Endothelial cell of umbilical vein (primary cell): ENCODE results near the gene PRR16. TPM values are rescaled to one million over a fixed set of nuclear protein-coding genes. Genes with fewer than 3 reads are reported as not detected.

Experiments used
- BruUV-seq: library from RNA; stranded (reverse); fragments of 400-500 nt; replicated peaks from 2 replicates; lab custom pipeline; 2021; lab: Mats Ljungman, UMichigan
- CTCF ChIA-PET: fragments of 300-600, 350-600 bp; sonication (Branson Sonifier 250); formaldehyde crosslinking; loops from one replicate; lab custom pipeline; 2021; ENCODE audit warnings: antibody characterized with exemption, inconsistent platforms; lab: Charles Lee
- POLR2A ChIA-PET: fragments of 300-600, 350-600 bp; sonication (Branson Sonifier 250); formaldehyde crosslinking; loops from one replicate; lab custom pipeline; 2021; ENCODE audit warnings: antibody characterized with exemption, inconsistent platforms; lab: Charles Lee
- DNase-seq: peaks from one replicate; pipeline ENCODE4 v3.0.0-alpha.2; 2011; ENCODE audit warnings: low read depth, low spot score
- FAIRE-seq: peaks from 2 replicates; lab custom pipeline; 2011; peaks lifted over from hg19 to GRCh38; lab: Jason Lieb, UNC
- H2AFZ ChIP-seq: 2 replicates; pipeline ENCODE4 v1.6.0; 2012; ENCODE audit warnings: low read depth, low read length, control low read depth, inconsistent platforms
- H3K27ac ChIP-seq: 2 replicates; pipeline ENCODE4 v1.5.1; 2011; ENCODE audit warnings: low read depth, mild to moderate bottlenecking, control low read depth, low read length, moderate library complexity; ENCODE audit not compliant: insufficient read depth
- H3K27me3 ChIP-seq, 2 experiments: 2 replicates each; pipeline versions ENCODE4 v1.6.0 to v1.6.1; 2011; ENCODE audit warnings: low read length in 2 of 2, mixed read lengths in 1 of 2; ENCODE audit not compliant: control insufficient read depth in 2 of 2, insufficient read depth in 2 of 2
- H3K36me3 ChIP-seq, 2 experiments: 2 replicates in 1 of 2; 3 replicates in 1 of 2; pipeline ENCODE4 v1.5.1; 2011; ENCODE audit warnings: low read length in 2 of 2, mild to moderate bottlenecking in 1 of 2, moderate library complexity in 1 of 2; ENCODE audit not compliant: control insufficient read depth in 2 of 2, insufficient read depth in 2 of 2; ENCODE audit errors: extremely low read depth in 1 of 2
- H3K4me1 ChIP-seq: 3 replicates; pipeline ENCODE4 v1.5.1; 2011; ENCODE audit warnings: mild to moderate bottlenecking, low read length; ENCODE audit not compliant: control insufficient read depth, insufficient read depth; ENCODE audit errors: extremely low read depth
- H3K4me2 ChIP-seq: 2 replicates; pipeline ENCODE4 v1.6.1; 2011; ENCODE audit warnings: low read length, control low read depth, mixed read lengths; ENCODE audit not compliant: insufficient read depth
- H3K4me3 ChIP-seq, 3 experiments: fragments of 200-600 bp in 1 of 3; sonication (generic), shearing (Covaris generic) in 1 of 3; replicated peaks in 1 of 3; 2 replicates each; pipeline ENCODE4 v1.5.1; 2011 to 2016; ENCODE audit warnings: control low read depth in 3 of 3, low read length in 3 of 3, mild to moderate bottlenecking in 2 of 3, inconsistent platforms in 1 of 3, low read depth in 1 of 3, moderate library complexity in 1 of 3; ENCODE audit not compliant: insufficient read depth in 1 of 3
- H3K79me2 ChIP-seq: 2 replicates; pipeline ENCODE4 v1.6.0; 2012; ENCODE audit warnings: low read length, inconsistent platforms; ENCODE audit not compliant: control insufficient read depth, insufficient read depth
- H3K9ac ChIP-seq: replicated peaks from 2 replicates; pipeline ENCODE3; 2011; ENCODE audit warnings: low read length, control low read depth; ENCODE audit not compliant: insufficient read depth; ENCODE audit errors: extremely low read depth
- H3K9me1 ChIP-seq: replicated peaks from 3 replicates; pipeline ENCODE4 v1.6.0; 2011; ENCODE audit warnings: mild to moderate bottlenecking, low read length; ENCODE audit not compliant: control insufficient read depth, insufficient read depth; ENCODE audit errors: extremely low read depth
- H3K9me3 ChIP-seq: replicated peaks from 2 replicates; pipeline ENCODE4 v1.5.1; 2012; ENCODE audit warnings: low read length, inconsistent platforms; ENCODE audit not compliant: control insufficient read depth, insufficient read depth
- H4K20me1 ChIP-seq: replicated peaks from 2 replicates; pipeline ENCODE3; 2011; ENCODE audit warnings: mild to moderate bottlenecking, low read length; ENCODE audit not compliant: control insufficient read depth, insufficient read depth; ENCODE audit errors: extremely low read depth
- EZH2 ChIP-seq: IDR thresholded peaks from 2 replicates; pipeline ENCODE4 v1.6.1; 2012; ENCODE audit warnings: borderline replicate concordance, low read depth, mild to moderate bottlenecking, moderate library complexity, low read length, inconsistent platforms; ENCODE audit not compliant: severe bottlenecking
- FOS ChIP-seq: IDR thresholded peaks from 2 replicates; pipeline ENCODE4 v1.6.1; 2011; ENCODE audit warnings: mild to moderate bottlenecking, low read length, moderate library complexity, borderline replicate concordance; ENCODE audit not compliant: insufficient read depth
- GATA2 ChIP-seq: IDR thresholded peaks from 2 replicates; pipeline ENCODE4 v1.7.0; 2011; ENCODE audit warnings: low read depth, mild to moderate bottlenecking, moderate library complexity, mixed read lengths, low read length; ENCODE audit not compliant: insufficient read length, insufficient read depth
- JUN ChIP-seq: IDR thresholded peaks from 2 replicates; pipeline ENCODE4 v1.6.1; 2011; ENCODE audit warnings: borderline replicate concordance, low read depth; ENCODE audit not compliant: insufficient read length, insufficient read depth
- MYC ChIP-seq: IDR thresholded peaks from one replicate; pipeline ENCODE4 v1.6.1; 2011; ENCODE audit warnings: mild to moderate bottlenecking, low read depth, low read length
- POLR2A ChIP-seq: IDR thresholded peaks from 2 replicates; pipeline ENCODE4 v1.6.1; 2012; ENCODE audit warnings: low read depth, mild to moderate bottlenecking, control low read depth, low read length
- POLR2AphosphoS5 ChIP-seq: IDR thresholded peaks from 2 replicates; pipeline ENCODE4 v1.6.1; 2012; ENCODE audit warnings: low read depth, mild to moderate bottlenecking, control low read depth, low read length, moderate library complexity; ENCODE audit not compliant: insufficient read depth
- dilution Hi-C: fragments of 300-500 bp; cut with MboI; formaldehyde crosslinking; loops from one replicate; pipeline ENCODE4 v1.15.0; 2019; ENCODE audit warnings: low sequenced_read_pairs; ENCODE audit not compliant: extremely low pct_ligation_motif_present
- intact Hi-C: fragments of 100-400 bp; cut with micrococcal nuclease; formaldehyde crosslinking; loops from one replicate; pipeline ENCODE4 v1.10.0; 2022
- polyA plus RNA-seq, 4 experiments: library from polyadenylated mRNA; depleted of rRNA in 3 of 4; stranded (reverse) in 3 of 4; unstranded in 1 of 4; fragments of >200 nt; gene quantifications; 2 replicates each; pipeline versions ENCODE4 v1.2.1 to v1.2.3, GENCODE V29; 2011 to 2012; ENCODE audit warnings: missing spikeins in 1 of 4
- total RNA-seq: library from RNA; stranded (reverse); gene quantifications from 2 replicates; pipeline ENCODE4 v1.2.3, GENCODE V29; 2021
- TF ChIP-seq, protein P1 (sequence below), 2 donors: IDR thresholded peaks; 1 replicate in 1 of 2; 2 replicates in 1 of 2; pipeline ENCODE4 v1.5.1; 2011; ENCODE audit warnings: low read length in 2 of 2, mild to moderate bottlenecking in 2 of 2, moderate library complexity in 2 of 2, control low read depth in 1 of 2, inconsistent platforms in 1 of 2, low read depth in 1 of 2; ENCODE audit not compliant: insufficient read depth in 1 of 2; ENCODE audit errors: extremely low read depth in 1 of 2
- TF ChIP-seq, protein P2 (sequence below): IDR thresholded peaks from 2 replicates; pipeline ENCODE4 v1.6.1; 2011; ENCODE audit not compliant: insufficient read depth, insufficient read length

The PRR16 gene
- total and polyA plus RNA-seq, 2 donors (not counting 3 experiments of a cell fraction or from before 2014, with no cell fraction given) = 0.91 to 1.2 TPM

DNA sequence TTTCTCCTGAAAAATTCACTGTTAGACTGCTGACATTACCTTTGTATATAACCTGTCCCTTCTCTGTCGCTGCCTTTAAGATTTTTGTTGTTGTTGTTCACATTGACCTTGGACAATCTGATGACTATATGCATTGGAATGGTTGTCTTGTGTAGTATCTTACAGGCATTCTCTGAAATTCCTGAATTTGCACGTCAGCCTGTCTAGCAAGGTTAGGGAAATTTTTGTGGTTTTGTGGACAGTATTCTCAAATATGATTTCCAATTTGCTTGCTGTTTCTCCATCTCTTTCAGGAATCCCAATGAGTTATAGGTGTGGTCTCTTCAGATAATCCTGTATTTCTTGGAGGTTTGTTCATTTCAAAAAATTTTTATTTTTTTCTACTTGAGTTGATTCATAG, 140.8 kb downstream of the PRR16 start:
- dilution Hi-C loops = no loop called here
- Histone ChIP-seq H3K4me3 (no peak overlapping the region), H3K79me2 (no peaks in the 10 kb centered on the region), H3K4me1 (no peaks in the 10 kb centered on the region), H3K36me3 (no peaks in the 10 kb centered on the region), H2AFZ (no peak overlapping the region), H3K27me3 (no peaks in the 10 kb centered on the region), H3K9ac (no peak overlapping the region), H3K9me3 (no peaks in the 10 kb centered on the region), H4K20me1 (no peaks in the 10 kb centered on the region), H3K9me1 (no peaks in the 10 kb centered on the region), H3K4me2 (no peak overlapping the region), H3K27ac (no peak overlapping the region)
- ChIA-PET POLR2A (no interaction called here), CTCF (no interaction called here)
- no peak for FAIRE-seq
- intact Hi-C loops = no loop called here
- no peak for TF ChIP-seq GATA2
- TF ChIP-seq FOS = peak; percentile 24
- DNase-seq = no peak
- BruUV-seq = no TSS peak

DNA sequence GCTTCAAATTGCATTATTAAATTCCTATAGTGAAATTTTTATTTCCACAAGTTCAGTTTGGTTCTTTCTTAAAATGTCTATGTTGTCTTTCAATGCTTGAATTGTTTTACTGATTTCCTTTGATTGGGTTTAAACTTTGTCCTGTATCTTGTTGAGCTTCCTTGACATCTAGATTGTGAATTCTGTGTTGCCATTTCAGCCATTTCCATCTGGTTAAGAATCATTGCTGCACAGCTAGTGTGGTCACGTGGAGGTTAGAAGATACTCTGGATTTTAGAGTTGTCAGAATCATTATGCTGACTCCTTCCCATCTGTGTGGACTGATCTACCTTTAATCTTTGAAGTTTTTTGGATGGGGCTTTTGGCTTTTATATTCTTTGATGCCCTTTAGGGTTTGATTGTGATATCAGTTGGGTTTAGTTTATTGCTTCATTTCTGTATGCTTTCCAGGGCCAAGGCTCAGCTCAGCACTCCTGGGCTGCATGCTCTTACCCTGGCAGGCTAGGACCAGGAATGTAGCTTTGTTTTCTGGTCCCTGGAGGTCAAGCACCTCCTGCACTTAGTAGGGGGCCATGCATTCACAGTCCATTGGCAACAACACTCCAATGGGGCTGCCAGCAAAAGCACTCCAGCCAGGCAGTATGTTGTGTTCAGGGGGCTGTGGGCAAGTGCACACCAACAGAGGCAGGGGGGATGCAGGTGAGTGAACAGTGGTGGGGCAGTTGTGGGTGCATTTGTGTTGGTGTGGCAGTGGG, 141.4 kb downstream of the PRR16 start:
- FAIRE-seq = no peak
- BruUV-seq = no TSS peak
- Histone ChIP-seq H4K20me1 (no peaks in the 10 kb centered on the region), H3K9ac (no peak overlapping the region), H3K9me1 (no peaks in the 10 kb centered on the region), H3K27me3 (no peaks in the 10 kb centered on the region), H3K4me3 (no peak overlapping the region), H3K79me2 (no peaks in the 10 kb centered on the region), H3K36me3 (no peaks in the 10 kb centered on the region), H3K9me3 (no peaks in the 10 kb centered on the region), H3K27ac (no peak overlapping the region), H3K4me1 (no peaks in the 10 kb centered on the region), H3K4me2 (no peak overlapping the region), H2AFZ (no peak overlapping the region)
- no peak for TF ChIP-seq POLR2A
- TF ChIP-seq JUN = no peak
- TF ChIP-seq MYC = no peak
- no peak for TF ChIP-seq EZH2
- no peak for TF ChIP-seq POLR2AphosphoS5
- TF ChIP-seq GATA2 = no peak
- TF ChIP-seq, protein P1, sequence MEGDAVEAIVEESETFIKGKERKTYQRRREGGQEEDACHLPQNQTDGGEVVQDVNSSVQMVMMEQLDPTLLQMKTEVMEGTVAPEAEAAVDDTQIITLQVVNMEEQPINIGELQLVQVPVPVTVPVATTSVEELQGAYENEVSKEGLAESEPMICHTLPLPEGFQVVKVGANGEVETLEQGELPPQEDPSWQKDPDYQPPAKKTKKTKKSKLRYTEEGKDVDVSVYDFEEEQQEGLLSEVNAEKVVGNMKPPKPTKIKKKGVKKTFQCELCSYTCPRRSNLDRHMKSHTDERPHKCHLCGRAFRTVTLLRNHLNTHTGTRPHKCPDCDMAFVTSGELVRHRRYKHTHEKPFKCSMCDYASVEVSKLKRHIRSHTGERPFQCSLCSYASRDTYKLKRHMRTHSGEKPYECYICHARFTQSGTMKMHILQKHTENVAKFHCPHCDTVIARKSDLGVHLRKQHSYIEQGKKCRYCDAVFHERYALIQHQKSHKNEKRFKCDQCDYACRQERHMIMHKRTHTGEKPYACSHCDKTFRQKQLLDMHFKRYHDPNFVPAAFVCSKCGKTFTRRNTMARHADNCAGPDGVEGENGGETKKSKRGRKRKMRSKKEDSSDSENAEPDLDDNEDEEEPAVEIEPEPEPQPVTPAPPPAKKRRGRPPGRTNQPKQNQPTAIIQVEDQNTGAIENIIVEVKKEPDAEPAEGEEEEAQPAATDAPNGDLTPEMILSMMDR (IDR thresholded peaks at IDR 0.05; ENCODE audit: extremely low read depth in 1 of 2, insufficient read depth in 1 of 2, low read depth in 1 of 2, low read length in 2 of 2) = no peak
- TF ChIP-seq, protein P2, sequence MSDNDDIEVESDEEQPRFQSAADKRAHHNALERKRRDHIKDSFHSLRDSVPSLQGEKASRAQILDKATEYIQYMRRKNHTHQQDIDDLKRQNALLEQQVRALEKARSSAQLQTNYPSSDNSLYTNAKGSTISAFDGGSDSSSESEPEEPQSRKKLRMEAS = no peak
- TF ChIP-seq FOS = no peak
- no peak for DNase-seq
- POLR2A ChIA-PET = no interaction called here
- dilution Hi-C loops (no loop called here), intact Hi-C loops (no loop called here)
- CTCF ChIA-PET = no interaction called here
